Colonic mucosa (tissue), 4 donors: ENCODE data around the gene S1PR3. TPM values are rescaled to one million over a fixed set of nuclear protein-coding genes. Genes with fewer than 3 reads are reported as not detected.

Experiments
- DNase-seq: peaks from one replicate; pipeline ENCODE4 v3.0.0-alpha.2; 2020
- H3K27ac ChIP-seq: fragments of 200-600 bp; one replicate; pipeline ENCODE4 v1.8.0; 2021
- H3K27me3 ChIP-seq: fragments of 200-600 bp; one replicate; pipeline ENCODE4 v1.8.0; 2021
- H3K36me3 ChIP-seq: fragments of 200-600 bp; one replicate; pipeline ENCODE4 v1.8.0; 2021
- H3K4me1 ChIP-seq: fragments of 200-600 bp; one replicate; pipeline ENCODE4 v1.8.0; 2021; ENCODE audit warnings: mild to moderate bottlenecking
- H3K4me3 ChIP-seq: fragments of 200-600 bp; one replicate; pipeline ENCODE4 v1.8.0; 2021
- H3K9ac ChIP-seq, 2 donors: one replicate each; pipeline ENCODE4 v1.7.0; 2013; ENCODE audit warnings: control low read depth in 2 of 2, low read depth in 2 of 2, low read length in 2 of 2
- H3K9me3 ChIP-seq: fragments of 200-600 bp; one replicate; pipeline ENCODE4 v1.8.0; 2021
- CTCF ChIP-seq: fragments of 200-600 bp; IDR thresholded peaks from one replicate; pipeline ENCODE4 v1.8.0; 2022; ENCODE audit warnings: antibody characterized with exemption, mild to moderate bottlenecking
- intact Hi-C: fragments of 100-400 bp; cut with DNase I; formaldehyde crosslinking; loops from one replicate; pipeline ENCODE4 v1.14.1; 2022
- total RNA-seq, 2 donors: library from RNA; stranded (reverse); fragmentation: NEBNext Ultra II Directional in 1 of 2; extraction: Animal tissue kit (Norgen Biotek cat#: 25700) in 1 of 2; gene quantifications; one replicate each; pipeline ENCODE4 v1.2.1, GENCODE V29; 2021
- donor health status: healthy.
- donor health status: DM: no; HTN: no; CAD: no.
- donor health status: DM: no; HTN: no; CAD: no.

S1PR3 gene
- total RNA-seq, 2 donors from 2014 or later, result 0.67 to 3.2 TPM

- H3K9ac ChIP-seq, result no peak overlapping the region
- H3K27ac ChIP-seq, result no peak overlapping the region
- H3K4me3 ChIP-seq, result no peak overlapping the region
- no peaks in the 10 kb centered on the region for H3K27me3 ChIP-seq
- H3K9me3 ChIP-seq, result no peaks in the 10 kb centered on the region
- intact Hi-C loops, result no loop called here
- no peak for DNase-seq
- H3K36me3 ChIP-seq, result no peaks in the 10 kb centered on the region
- H3K4me1 ChIP-seq, result no peaks in the 10 kb centered on the region
- TF ChIP-seq CTCF, result no peak
These were observed 35.6 kb downstream of the S1PR3 start for GRCh38 chr9:89026876-89027275.

DNA sequence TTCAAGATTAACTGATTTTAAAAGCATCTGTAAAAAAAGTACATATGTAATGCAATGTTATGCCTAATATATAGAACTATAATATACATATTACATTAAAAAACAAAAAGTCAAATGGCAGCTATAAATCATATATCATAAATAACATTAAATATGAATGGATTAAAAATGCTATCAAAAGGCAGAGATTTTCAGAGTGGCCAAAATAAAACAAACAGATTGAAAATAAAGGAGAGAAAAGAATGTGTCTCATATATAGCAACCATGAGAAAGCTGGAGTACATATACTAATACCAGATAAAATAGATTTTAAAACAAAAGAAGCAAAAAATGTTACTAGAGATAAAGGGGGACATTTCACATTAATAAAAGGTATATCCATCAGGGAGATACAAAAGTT is 38.5 kb downstream of the S1PR3 start:
- intact Hi-C loops, result no loop called here
- no peak for DNase-seq
- Histone ChIP-seq H3K9me3 (no peaks in the 10 kb centered on the region), H3K4me3 (no peak overlapping the region), H3K27ac (no peak overlapping the region), H3K36me3 (no peaks in the 10 kb centered on the region), H3K27me3 (no peaks in the 10 kb centered on the region), H3K9ac (no peak overlapping the region), H3K4me1 (no peaks in the 10 kb centered on the region)
- no peak for TF ChIP-seq CTCF

DNA sequence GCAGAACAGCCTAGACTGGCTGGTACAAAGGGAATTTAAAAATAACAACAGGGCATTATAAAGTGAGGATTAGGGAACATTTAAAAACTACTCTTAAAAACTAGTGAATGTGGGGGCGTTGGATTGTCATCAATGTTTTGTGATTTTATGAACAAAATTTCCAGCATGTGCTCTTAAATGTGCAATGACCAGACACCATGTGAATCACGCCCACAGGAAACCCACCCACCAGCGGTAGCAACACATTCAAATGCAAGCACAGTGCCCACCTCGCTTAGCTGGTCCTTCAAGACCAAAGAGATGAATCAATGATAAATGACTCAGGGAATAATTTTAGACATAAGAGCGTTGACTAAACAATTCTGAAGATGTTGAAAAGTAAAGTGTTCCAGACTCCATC is 40.9 kb downstream of the S1PR3 start:
- Histone ChIP-seq H3K36me3 (no peaks in the 10 kb centered on the region), H3K27me3 (no peaks in the 10 kb centered on the region), H3K9ac (no peak overlapping the region), H3K9me3 (no peaks in the 10 kb centered on the region), H3K4me1 (no peaks in the 10 kb centered on the region), H3K27ac (no peak overlapping the region), H3K4me3 (no peak overlapping the region)
- TF ChIP-seq CTCF, result no peak
- intact Hi-C loops, result no loop called here
- DNase-seq, result no peak

GRCh38 chr9:89032661-89033060 is 41.4 kb downstream of the S1PR3 start:
- Histone ChIP-seq H3K9me3 (no peaks in the 10 kb centered on the region), H3K27me3 (no peaks in the 10 kb centered on the region), H3K36me3 (no peaks in the 10 kb centered on the region), H3K4me1 (no peaks in the 10 kb centered on the region), H3K27ac (no peak overlapping the region), H3K9ac (no peak overlapping the region), H3K4me3 (no peak overlapping the region)
- DNase-seq, result no peak
- intact Hi-C loops, result no loop called here
- no peak for TF ChIP-seq CTCF

- TF ChIP-seq CTCF, result no peak
- no peaks in the 10 kb centered on the region for H3K36me3 ChIP-seq
- H3K27ac ChIP-seq, result no peak overlapping the region
- DNase-seq, result no peak
- no peak overlapping the region for H3K9ac ChIP-seq
- H3K27me3 ChIP-seq, result no peaks in the 10 kb centered on the region
- H3K4me1 ChIP-seq, result no peaks in the 10 kb centered on the region
- intact Hi-C loops, result no loop called here
- H3K9me3 ChIP-seq, result no peaks in the 10 kb centered on the region
- no peak overlapping the region for H3K4me3 ChIP-seq
These were observed 45.1 kb downstream of the S1PR3 start for GRCh38 chr9:89036383-89036782.

- no peak overlapping the region for H3K27ac ChIP-seq
- intact Hi-C loops, result no loop called here
- no peak for DNase-seq
These were observed 45.6 kb downstream of the S1PR3 start for GRCh38 chr9:89036891-89037290.

More at GRCh38 chr9:89036891-89037290, 45.6 kb downstream of the S1PR3 start:
- Histone ChIP-seq H3K4me3 (no peak overlapping the region), H3K9me3 (no peaks in the 10 kb centered on the region), H3K27me3 (no peaks in the 10 kb centered on the region), H3K4me1 (no peaks in the 10 kb centered on the region), H3K36me3 (no peaks in the 10 kb centered on the region), H3K9ac (no peak overlapping the region)
- TF ChIP-seq CTCF, result no peak
